Sigmoid colon (tissue), 4 donors: ENCODE results near the gene RXRG.

ENCODE experiments used
- EP300 ChIP-seq, 4 donors: sonication (generic); formaldehyde crosslinking; IDR thresholded peaks; one replicate each; pipeline ENCODE4 v1.6.1; 2017; ENCODE audit warnings: antibody characterized with exemption in 4 of 4
- POLR2A ChIP-seq, 2 donors: fragments of 450-650 bp; IDR thresholded peaks; one replicate each; pipeline ENCODE4 v1.6.1; 2016; ENCODE audit warnings: antibody characterized with exemption in 2 of 2, mild to moderate bottlenecking in 2 of 2, moderate library complexity in 2 of 2
- POLR2AphosphoS5 ChIP-seq, 4 donors: sonication (generic); formaldehyde crosslinking; IDR thresholded peaks; one replicate each; pipeline ENCODE4 v1.6.1; 2017; ENCODE audit warnings: antibody characterized with exemption in 4 of 4
- TF ChIP-seq, protein P1 (sequence below), 4 experiments: fragments of 450-650 bp in 3 of 4; fragments of 200-600 bp in 1 of 4; IDR thresholded peaks; one replicate each; pipeline ENCODE4 v1.5.1; 2016 to 2019; ENCODE audit warnings: antibody characterized with exemption in 4 of 4, mild to moderate bottlenecking in 3 of 4, moderate library complexity in 2 of 4

DNA sequence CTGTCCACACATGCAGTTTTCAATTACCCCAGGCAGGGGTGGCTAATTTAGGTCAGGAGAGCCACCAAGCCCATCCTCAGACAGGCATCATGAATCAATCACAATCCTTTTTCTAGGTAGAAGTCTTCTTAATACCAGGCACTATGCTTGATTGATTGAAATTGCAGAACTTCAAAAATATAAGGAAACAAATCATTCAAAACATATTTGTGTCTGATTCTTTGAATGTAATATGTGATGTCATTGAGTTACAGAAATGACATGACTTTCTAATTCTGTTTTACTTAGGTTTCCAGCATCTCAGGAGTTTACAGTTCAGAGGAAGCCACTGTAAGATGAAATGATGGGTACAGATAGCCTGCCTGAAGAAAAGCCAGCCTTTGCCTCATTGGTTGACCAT, 26.7 kb downstream of the RXRG start:
- TF ChIP-seq POLR2AphosphoS5 (IDR thresholded peaks at IDR 0.05) (no peak), EP300 (IDR thresholded peaks at IDR 0.05) (no peak), POLR2A (IDR thresholded peaks at IDR 0.05) (no peak)
- TF ChIP-seq, protein P1, sequence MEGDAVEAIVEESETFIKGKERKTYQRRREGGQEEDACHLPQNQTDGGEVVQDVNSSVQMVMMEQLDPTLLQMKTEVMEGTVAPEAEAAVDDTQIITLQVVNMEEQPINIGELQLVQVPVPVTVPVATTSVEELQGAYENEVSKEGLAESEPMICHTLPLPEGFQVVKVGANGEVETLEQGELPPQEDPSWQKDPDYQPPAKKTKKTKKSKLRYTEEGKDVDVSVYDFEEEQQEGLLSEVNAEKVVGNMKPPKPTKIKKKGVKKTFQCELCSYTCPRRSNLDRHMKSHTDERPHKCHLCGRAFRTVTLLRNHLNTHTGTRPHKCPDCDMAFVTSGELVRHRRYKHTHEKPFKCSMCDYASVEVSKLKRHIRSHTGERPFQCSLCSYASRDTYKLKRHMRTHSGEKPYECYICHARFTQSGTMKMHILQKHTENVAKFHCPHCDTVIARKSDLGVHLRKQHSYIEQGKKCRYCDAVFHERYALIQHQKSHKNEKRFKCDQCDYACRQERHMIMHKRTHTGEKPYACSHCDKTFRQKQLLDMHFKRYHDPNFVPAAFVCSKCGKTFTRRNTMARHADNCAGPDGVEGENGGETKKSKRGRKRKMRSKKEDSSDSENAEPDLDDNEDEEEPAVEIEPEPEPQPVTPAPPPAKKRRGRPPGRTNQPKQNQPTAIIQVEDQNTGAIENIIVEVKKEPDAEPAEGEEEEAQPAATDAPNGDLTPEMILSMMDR (IDR thresholded peaks at IDR 0.05) = no peak
